ENCODE results near the gene KCND3.

DNA sequence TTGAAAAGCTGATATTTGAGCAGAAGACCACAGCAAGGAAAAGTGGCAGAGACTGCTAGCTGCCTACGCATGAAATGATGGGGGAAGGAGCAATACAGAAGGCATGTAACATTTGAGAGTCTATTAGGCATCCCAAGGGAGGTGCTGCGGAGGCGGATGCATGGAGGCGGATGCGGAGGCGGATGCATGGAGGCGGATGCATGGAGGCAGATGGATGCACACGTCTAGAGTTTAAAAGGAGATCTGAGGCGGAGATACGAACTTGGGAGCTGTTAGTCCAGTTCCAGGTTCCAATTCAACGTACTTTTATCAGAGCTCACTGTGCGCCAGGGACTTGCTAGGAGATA, 234.5 kb downstream of the KCND3 start:
- TF ChIP-seq, protein P1, sequence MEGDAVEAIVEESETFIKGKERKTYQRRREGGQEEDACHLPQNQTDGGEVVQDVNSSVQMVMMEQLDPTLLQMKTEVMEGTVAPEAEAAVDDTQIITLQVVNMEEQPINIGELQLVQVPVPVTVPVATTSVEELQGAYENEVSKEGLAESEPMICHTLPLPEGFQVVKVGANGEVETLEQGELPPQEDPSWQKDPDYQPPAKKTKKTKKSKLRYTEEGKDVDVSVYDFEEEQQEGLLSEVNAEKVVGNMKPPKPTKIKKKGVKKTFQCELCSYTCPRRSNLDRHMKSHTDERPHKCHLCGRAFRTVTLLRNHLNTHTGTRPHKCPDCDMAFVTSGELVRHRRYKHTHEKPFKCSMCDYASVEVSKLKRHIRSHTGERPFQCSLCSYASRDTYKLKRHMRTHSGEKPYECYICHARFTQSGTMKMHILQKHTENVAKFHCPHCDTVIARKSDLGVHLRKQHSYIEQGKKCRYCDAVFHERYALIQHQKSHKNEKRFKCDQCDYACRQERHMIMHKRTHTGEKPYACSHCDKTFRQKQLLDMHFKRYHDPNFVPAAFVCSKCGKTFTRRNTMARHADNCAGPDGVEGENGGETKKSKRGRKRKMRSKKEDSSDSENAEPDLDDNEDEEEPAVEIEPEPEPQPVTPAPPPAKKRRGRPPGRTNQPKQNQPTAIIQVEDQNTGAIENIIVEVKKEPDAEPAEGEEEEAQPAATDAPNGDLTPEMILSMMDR (optimal IDR thresholded peaks at IDR 0.05 in 1 of 3, IDR thresholded peaks at IDR 0.05 in 1 of 3, conservative IDR thresholded peaks at IDR 0.05 in 1 of 3; ENCODE audit: extremely low read depth in 1 of 3, insufficient read depth in 2 of 3, low read length in 3 of 3): peak in 1 of 3 experiments; percentile 11
- TF ChIP-seq EZH2 (IDR thresholded peaks at IDR 0.05; ENCODE audit: low read length): no peak

All from keratinocyte (primary cell).